ENCODE data around the gene MYH8.

- TF ChIP-seq, protein P1, sequence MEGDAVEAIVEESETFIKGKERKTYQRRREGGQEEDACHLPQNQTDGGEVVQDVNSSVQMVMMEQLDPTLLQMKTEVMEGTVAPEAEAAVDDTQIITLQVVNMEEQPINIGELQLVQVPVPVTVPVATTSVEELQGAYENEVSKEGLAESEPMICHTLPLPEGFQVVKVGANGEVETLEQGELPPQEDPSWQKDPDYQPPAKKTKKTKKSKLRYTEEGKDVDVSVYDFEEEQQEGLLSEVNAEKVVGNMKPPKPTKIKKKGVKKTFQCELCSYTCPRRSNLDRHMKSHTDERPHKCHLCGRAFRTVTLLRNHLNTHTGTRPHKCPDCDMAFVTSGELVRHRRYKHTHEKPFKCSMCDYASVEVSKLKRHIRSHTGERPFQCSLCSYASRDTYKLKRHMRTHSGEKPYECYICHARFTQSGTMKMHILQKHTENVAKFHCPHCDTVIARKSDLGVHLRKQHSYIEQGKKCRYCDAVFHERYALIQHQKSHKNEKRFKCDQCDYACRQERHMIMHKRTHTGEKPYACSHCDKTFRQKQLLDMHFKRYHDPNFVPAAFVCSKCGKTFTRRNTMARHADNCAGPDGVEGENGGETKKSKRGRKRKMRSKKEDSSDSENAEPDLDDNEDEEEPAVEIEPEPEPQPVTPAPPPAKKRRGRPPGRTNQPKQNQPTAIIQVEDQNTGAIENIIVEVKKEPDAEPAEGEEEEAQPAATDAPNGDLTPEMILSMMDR (IDR thresholded peaks at IDR 0.05): peak in 1 of 3 experiments; percentile 10
- TF ChIP-seq POLR2AphosphoS5 (IDR thresholded peaks at IDR 0.05): no peak
- TF ChIP-seq POLR2A (IDR thresholded peaks at IDR 0.05; ENCODE audit: low read depth): no peak
These were observed 72.3 kb downstream of the MYH8 start for GRCh38 chr17:10349403-10349802.
